GM12801 (cell line): ENCODE measurements around the gene MEFV.

Source experiments
- TF ChIP-seq, protein P1 (sequence below): IDR thresholded peaks from one replicate; pipeline ENCODE4 v1.5.1; 2011; ENCODE audit warnings: control low read depth; ENCODE audit not compliant: insufficient read length; ENCODE audit errors: extremely low read depth

Gene MEFV

DNA sequence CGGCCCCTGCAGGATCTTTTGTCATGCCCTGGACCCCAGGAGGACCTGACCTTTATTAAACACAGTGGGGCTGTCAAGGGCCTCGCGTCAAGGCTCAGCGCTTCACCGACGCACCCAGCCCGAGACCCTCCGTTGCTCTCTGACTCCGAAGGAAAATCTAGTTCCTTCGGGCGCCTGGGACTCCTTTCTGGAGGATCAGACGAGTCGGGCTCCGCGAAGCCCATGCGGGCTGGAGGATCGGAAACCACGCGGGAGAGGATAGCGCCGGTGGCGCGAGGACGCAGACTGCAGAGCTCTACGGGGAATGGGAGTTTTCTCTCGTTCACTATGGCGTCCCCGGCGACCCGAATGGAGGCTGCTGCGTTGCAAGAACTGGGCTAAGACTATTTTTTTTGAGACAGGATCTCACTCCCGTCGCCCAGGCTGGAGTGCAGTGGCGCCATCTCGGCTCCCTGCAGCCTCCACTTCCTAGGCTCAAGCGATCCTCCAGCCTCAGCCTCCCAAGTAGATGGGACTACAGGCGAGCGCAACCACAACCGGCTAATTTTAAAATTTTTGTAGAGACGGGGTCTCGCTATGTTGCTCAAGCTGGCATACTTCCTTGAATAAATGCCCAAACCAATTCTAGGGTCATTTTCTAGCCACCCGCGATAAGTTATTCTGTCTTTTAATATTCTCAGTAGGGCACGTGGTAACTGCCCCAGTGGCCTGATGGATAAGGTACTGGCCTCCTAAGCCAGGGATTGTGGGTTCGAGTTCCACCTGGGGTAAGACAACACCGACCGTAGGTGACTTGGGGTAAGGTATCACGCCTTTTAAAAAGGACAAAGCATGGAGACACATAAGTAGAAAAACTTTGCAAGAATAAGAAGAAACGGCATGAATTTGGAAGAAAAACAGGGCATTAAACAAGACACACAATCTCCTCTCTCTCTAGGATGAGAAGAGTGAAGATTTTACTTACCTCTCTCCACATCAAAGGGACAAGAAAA lies 62.9 kb downstream of the MEFV start:
- TF ChIP-seq, protein P1, sequence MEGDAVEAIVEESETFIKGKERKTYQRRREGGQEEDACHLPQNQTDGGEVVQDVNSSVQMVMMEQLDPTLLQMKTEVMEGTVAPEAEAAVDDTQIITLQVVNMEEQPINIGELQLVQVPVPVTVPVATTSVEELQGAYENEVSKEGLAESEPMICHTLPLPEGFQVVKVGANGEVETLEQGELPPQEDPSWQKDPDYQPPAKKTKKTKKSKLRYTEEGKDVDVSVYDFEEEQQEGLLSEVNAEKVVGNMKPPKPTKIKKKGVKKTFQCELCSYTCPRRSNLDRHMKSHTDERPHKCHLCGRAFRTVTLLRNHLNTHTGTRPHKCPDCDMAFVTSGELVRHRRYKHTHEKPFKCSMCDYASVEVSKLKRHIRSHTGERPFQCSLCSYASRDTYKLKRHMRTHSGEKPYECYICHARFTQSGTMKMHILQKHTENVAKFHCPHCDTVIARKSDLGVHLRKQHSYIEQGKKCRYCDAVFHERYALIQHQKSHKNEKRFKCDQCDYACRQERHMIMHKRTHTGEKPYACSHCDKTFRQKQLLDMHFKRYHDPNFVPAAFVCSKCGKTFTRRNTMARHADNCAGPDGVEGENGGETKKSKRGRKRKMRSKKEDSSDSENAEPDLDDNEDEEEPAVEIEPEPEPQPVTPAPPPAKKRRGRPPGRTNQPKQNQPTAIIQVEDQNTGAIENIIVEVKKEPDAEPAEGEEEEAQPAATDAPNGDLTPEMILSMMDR, result no peak

- TF ChIP-seq, protein P1, result no peak
These were observed 63.9 kb downstream of the MEFV start for GRCh38 chr16:3192476-3193019.
